Measurements from ENCODE around the gene TXLNB. TPM values are rescaled to one million over a fixed set of nuclear protein-coding genes. Genes with fewer than 3 reads are reported as not detected.
A peak's percentile ranks its signal among the peaks of the same experiment; 100 is the strongest.

Gene TXLNB
- total and polyA plus RNA-seq, 2 of the 4 experiments (the other 2 are of a cell fraction), result under 0.01 to 0.05 TPM

DNA sequence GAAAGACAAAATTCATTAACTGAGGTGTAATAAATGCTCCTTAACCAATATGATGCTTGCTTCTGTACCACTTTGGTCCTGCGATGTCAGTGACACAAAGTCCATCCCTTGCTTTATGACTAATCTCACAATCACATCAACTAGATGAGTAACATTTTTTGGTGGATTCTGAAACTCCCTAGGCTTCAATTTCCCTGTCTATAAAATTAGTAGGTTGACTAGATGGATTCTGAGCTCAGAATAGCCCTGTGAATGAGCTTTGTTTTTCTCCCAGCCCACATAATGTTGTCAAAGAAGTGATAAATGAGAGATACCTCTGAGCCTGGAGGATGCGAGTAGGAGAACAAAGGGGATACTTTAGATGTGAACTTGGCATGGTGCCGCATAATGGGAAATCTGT, 9.1 kb downstream of the TXLNB start:
- no peaks in the 10 kb centered on the region for H4K20me1 ChIP-seq (ENCODE audit: insufficient read depth, low read length)
- no peak overlapping the region for H2BK20ac ChIP-seq (ENCODE audit: low read depth, low read length)
- TF ChIP-seq CEBPB (IDR thresholded peaks at IDR 0.05; ENCODE audit: low read depth, low read length) (no peak), BHLHE40 (IDR thresholded peaks at IDR 0.05; ENCODE audit: low read depth, low read length) (no peak), NFE2L2 (IDR thresholded peaks at IDR 0.05; ENCODE audit: low read depth, low read length) (no peak), MAFK (IDR thresholded peaks at IDR 0.05; ENCODE audit: low read depth, low read length) (no peak), POLR2A (IDR thresholded peaks at IDR 0.05; ENCODE audit: low read depth, low read length) (no peak), FOS (IDR thresholded peaks at IDR 0.05; ENCODE audit: low read depth, low read length) (no peak), RFX5 (IDR thresholded peaks at IDR 0.05; ENCODE audit: low read depth, low read length) (no peak), MXI1 (IDR thresholded peaks at IDR 0.05; ENCODE audit: borderline replicate concordance, low read depth, low read length) (no peak), SMC3 (IDR thresholded peaks at IDR 0.05; ENCODE audit: low read depth, low read length) (no peak), RAD21 (IDR thresholded peaks at IDR 0.05; ENCODE audit: low read length) (no peak), CHD1 (IDR thresholded peaks at IDR 0.05; ENCODE audit: low read depth, low read length) (no peak)
- TF ChIP-seq, protein P1, sequence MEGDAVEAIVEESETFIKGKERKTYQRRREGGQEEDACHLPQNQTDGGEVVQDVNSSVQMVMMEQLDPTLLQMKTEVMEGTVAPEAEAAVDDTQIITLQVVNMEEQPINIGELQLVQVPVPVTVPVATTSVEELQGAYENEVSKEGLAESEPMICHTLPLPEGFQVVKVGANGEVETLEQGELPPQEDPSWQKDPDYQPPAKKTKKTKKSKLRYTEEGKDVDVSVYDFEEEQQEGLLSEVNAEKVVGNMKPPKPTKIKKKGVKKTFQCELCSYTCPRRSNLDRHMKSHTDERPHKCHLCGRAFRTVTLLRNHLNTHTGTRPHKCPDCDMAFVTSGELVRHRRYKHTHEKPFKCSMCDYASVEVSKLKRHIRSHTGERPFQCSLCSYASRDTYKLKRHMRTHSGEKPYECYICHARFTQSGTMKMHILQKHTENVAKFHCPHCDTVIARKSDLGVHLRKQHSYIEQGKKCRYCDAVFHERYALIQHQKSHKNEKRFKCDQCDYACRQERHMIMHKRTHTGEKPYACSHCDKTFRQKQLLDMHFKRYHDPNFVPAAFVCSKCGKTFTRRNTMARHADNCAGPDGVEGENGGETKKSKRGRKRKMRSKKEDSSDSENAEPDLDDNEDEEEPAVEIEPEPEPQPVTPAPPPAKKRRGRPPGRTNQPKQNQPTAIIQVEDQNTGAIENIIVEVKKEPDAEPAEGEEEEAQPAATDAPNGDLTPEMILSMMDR (conservative IDR thresholded peaks at IDR 0.05; ENCODE audit: low read depth, low read length), result no peak
- TF ChIP-seq, protein P2, sequence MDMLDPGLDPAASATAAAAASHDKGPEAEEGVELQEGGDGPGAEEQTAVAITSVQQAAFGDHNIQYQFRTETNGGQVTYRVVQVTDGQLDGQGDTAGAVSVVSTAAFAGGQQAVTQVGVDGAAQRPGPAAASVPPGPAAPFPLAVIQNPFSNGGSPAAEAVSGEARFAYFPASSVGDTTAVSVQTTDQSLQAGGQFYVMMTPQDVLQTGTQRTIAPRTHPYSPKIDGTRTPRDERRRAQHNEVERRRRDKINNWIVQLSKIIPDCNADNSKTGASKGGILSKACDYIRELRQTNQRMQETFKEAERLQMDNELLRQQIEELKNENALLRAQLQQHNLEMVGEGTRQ (IDR thresholded peaks at IDR 0.05; ENCODE audit: low read depth, low read length), result no peak
- H2BK15ac ChIP-seq (ENCODE audit: low read depth, low read length), result no peak overlapping the region
- H2BK120ac ChIP-seq (ENCODE audit: low read depth, low read length), result no peak overlapping the region
- BruUV-seq (replicated peaks), result no TSS peak
- no peaks in the 10 kb centered on the region for H3K9me3 ChIP-seq (ENCODE audit: control insufficient read depth, insufficient read depth, low read length)
- ChIA-PET CTCF (interaction anchor here (0.6 kb wide), 1 partner anchor 242 kb away, joined by 3 read pairs; no protein-coding TSS in a partner anchor), POLR2A (ENCODE audit: unreplicated experiment) (no interaction called here)
- no peak overlapping the region for H2AK9ac ChIP-seq (replicated peaks; ENCODE audit: low read depth, low read length, poor library complexity)
- no peak overlapping the region for H3K4me3 ChIP-seq (ENCODE audit: insufficient read depth, low read depth, low read length)
- no peak overlapping the region for H3K4me2 ChIP-seq (ENCODE audit: low read depth, low read length)
- WGBS, 2 experiments (ENCODE audit: extremely low coverage in 2 of 2, insufficient read length in 1 of 2), result no CpG with 5 or more reads among the region's 3 CpGs
- H3K27ac ChIP-seq (ENCODE audit: insufficient read depth, low read length), result no peak overlapping the region
- no peak overlapping the region; the same call in 1 of the 2 replicates for H3K14ac ChIP-seq (replicated peaks; ENCODE audit: low read depth, low read length)
- H2AK5ac ChIP-seq (ENCODE audit: low read depth, low read length), result no peak overlapping the region
- in situ Hi-C loops (cut with MboI; ENCODE audit: low sequenced_read_pairs) (no loop called here), dilution Hi-C loops (cut with HindIII; ENCODE audit: low sequenced_read_pairs, unreplicated experiment) (no loop called here), intact Hi-C loops (cut with micrococcal nuclease) (no loop called here)
- no peak overlapping the region for H2BK5ac ChIP-seq (ENCODE audit: low read depth, low read length, poor library complexity, severe bottlenecking)
- ATAC-seq (ENCODE audit: low read depth) (no peak), DNase-seq (peak; percentile 8)
- H3K4me1 ChIP-seq (ENCODE audit: control insufficient read depth, insufficient read depth, low read length), result no peaks in the 10 kb centered on the region
- no peaks in the 10 kb centered on the region for H3K27me3 ChIP-seq (ENCODE audit: control insufficient read depth, insufficient read depth, low read length)
- H3K23ac ChIP-seq (ENCODE audit: low read depth, low read length), result no peak overlapping the region
- H3K9ac ChIP-seq (ENCODE audit: low read depth, low read length), result no peak overlapping the region
- H3K79me1 ChIP-seq (ENCODE audit: low read depth in 1 of 2, low read length in 2 of 2), result no peaks in the 10 kb centered on the region
- H4K5ac ChIP-seq (ENCODE audit: low read depth, low read length), result no peak overlapping the region
- no peak overlapping the region for H4K91ac ChIP-seq (ENCODE audit: insufficient read depth, low read depth, low read length)
- H3K18ac ChIP-seq (ENCODE audit: low read depth, low read length), result no peak overlapping the region
- H3K56ac ChIP-seq (ENCODE audit: extremely low read depth, insufficient read depth, low read length), result no peak overlapping the region
- no peak overlapping the region for H3K4ac ChIP-seq (ENCODE audit: low read depth, low read length)
- H3K36me3 ChIP-seq (ENCODE audit: control insufficient read depth, insufficient read depth, low read length), result no peaks in the 10 kb centered on the region
- H3K9me1 ChIP-seq (ENCODE audit: insufficient read depth, low read length), result no peaks in the 10 kb centered on the region
- H4K8ac ChIP-seq (ENCODE audit: low read depth in 2 of 2, low read length in 2 of 2), result no peak overlapping the region
- H2AFZ ChIP-seq (replicated peaks; ENCODE audit: low read length, poor library complexity), result no peak overlapping the region
